C4-2B (cell line): ENCODE data around the gene SRSF7.
A peak's percentile ranks its signal among the peaks of the same experiment; 100 is the strongest.

ENCODE experiments used
- H3K27ac ChIP-seq: fragments of 450-650 bp; 2 replicates; pipeline ENCODE4 v1.5.1; 2017
- ZFX ChIP-seq: fragments of 450-650 bp; IDR thresholded peaks from 2 replicates; pipeline ENCODE4 v1.6.1; 2017
- TF ChIP-seq, protein P1 (sequence below): fragments of 450-650 bp; conservative IDR thresholded peaks from 2 replicates; pipeline ENCODE4 v1.5.1; 2017; ENCODE audit warnings: mild to moderate bottlenecking

The SRSF7 gene

DNA sequence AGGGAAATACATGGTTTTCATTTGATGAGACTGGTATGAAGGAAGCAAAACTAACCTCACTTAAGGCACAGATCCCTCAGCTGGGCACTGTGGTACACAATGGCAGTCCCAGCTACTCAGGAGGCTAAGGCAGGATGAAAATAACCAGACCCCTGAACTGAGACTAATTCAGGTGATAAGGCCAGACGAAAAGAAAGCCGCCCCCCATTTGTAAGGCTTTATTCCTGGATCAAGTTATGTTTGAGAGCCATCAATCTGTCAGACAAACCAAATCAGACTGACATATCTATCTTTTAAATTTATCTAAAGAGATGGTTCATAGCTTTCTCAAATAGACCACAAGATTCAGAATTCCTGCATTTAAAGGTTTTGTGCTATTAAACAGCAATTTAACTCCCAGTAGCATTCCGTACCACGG is 4.1 kb downstream of the SRSF7 start:
- TF ChIP-seq ZFX: no peak
- no peak overlapping the region for H3K27ac ChIP-seq

DNA sequence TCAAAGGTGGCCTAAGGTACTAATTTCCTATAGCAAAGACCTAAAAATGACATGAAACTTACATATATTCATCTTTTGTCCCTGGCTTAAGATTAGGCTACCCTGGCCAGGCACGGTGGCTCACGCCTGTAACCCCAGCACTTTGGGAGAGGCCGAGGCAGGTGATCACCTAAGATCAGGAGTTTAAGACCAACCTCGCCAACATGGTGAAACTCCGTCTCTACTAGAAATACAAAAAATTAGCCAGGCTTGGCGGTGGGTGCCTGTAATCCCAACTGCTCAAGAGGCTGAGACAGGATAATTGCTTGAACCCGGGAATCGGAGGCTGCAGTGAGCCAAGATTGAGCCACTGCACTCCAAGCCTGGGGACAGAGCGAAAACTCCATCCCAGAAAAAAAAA is 5.9 kb downstream of the SRSF7 start:
- no peak overlapping the region for H3K27ac ChIP-seq
- TF ChIP-seq, protein P1, sequence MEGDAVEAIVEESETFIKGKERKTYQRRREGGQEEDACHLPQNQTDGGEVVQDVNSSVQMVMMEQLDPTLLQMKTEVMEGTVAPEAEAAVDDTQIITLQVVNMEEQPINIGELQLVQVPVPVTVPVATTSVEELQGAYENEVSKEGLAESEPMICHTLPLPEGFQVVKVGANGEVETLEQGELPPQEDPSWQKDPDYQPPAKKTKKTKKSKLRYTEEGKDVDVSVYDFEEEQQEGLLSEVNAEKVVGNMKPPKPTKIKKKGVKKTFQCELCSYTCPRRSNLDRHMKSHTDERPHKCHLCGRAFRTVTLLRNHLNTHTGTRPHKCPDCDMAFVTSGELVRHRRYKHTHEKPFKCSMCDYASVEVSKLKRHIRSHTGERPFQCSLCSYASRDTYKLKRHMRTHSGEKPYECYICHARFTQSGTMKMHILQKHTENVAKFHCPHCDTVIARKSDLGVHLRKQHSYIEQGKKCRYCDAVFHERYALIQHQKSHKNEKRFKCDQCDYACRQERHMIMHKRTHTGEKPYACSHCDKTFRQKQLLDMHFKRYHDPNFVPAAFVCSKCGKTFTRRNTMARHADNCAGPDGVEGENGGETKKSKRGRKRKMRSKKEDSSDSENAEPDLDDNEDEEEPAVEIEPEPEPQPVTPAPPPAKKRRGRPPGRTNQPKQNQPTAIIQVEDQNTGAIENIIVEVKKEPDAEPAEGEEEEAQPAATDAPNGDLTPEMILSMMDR: no peak

DNA sequence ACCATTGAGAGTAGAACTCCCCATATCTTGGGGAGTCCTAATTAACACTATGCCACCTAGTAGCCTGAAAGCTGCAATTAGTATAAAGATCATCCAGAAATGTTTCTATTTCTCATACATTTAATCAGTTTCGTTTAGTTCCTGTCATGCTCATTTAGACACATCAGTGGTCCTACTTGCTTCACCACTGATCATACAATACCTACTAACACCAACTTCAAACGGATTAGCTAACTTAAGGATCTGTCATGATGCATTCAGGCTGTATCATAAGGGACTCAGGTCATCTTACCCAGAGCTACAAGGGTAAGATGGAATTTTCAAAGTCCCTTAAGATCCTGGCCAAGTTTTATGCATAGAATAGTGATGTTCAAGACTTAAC is 6.8 kb downstream of the SRSF7 start:
- TF ChIP-seq, protein P1: no peak
- TF ChIP-seq ZFX: no peak
- H3K27ac ChIP-seq: no peak overlapping the region

- TF ChIP-seq, protein P1: no peak
- TF ChIP-seq ZFX: no peak
- H3K27ac ChIP-seq: no peak overlapping the region
Measured at GRCh38 chr2:38743672-38744398, 7.3 kb downstream of the SRSF7 start.

DNA sequence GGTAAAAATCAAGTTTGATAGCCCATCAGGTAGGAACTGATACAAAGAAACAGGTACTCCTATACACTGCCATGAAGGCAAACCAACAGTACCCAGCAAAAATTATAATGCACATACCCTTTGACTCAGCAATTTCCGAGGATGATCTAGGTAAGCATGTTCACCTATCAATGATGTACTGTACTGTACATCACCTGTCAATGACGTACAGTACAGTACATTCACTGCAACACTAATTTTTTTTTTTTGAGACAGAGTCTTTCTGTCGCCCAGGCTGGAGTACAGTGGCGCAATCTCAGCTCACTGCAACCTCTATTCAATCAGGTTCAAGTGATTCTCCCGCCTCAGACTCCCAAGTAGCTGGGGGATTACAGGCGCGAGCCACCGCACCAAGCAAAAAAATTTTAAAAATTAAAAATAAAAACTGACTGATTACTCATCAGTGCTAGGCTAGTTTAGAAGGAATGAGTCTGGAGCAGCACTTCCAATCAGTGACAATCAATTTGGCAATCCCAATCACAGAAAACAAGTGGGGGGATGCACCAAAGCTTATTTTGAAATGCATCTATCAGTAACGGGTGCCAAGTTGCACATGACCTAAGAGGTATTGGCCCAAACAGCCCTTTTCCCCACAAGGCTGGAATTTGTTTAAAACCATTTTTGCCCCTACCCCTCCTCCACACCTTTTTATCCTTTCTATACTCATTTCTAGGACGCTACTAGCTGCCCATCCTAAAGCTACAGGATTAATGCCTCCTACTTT is 8.2 kb downstream of the SRSF7 start:
- H3K27ac ChIP-seq: no peak overlapping the region

GRCh38 chr2:38740851-38741731 is 10.1 kb downstream of the SRSF7 start:
- TF ChIP-seq, protein P1: peak; percentile 49
- no peak for TF ChIP-seq ZFX
- H3K27ac ChIP-seq: no peak overlapping the region

More for the DNA sequence above, 8.2 kb downstream of the SRSF7 start:
- TF ChIP-seq, protein P1: no peak
- TF ChIP-seq ZFX: no peak

- no peak overlapping the region for H3K27ac ChIP-seq
- TF ChIP-seq, protein P1: no peak
- no peak for TF ChIP-seq ZFX
Measured at GRCh38 chr2:38739524-38739923, 11.6 kb downstream of the SRSF7 start.
